Adrenal gland (tissue), 5 donors: ENCODE measurements around the gene TCERG1.

ENCODE experiments used
- CTCF ChIP-seq, 6 experiments: fragments of 450-650 bp in 4 of 6; fragments of 200-600 bp in 2 of 6; sonication (generic) in 1 of 6; IDR thresholded peaks; 1 replicate in 5 of 6; 2 replicates in 1 of 6; pipeline versions ENCODE4 v1.5.1 to v1.8.0; 2016 to 2021; ENCODE audit warnings: antibody characterized with exemption in 6 of 6, mild to moderate bottlenecking in 2 of 6, moderate library complexity in 1 of 6
- POLR2A ChIP-seq, 2 donors: fragments of 450-650 bp; IDR thresholded peaks; one replicate each; pipeline ENCODE4 v1.6.1; 2017; ENCODE audit warnings: antibody characterized with exemption in 2 of 2, mild to moderate bottlenecking in 2 of 2, moderate library complexity in 1 of 2
- donor health status: DM: no; HTN: no; CAD: no.

- TF ChIP-seq CTCF (IDR thresholded peaks at IDR 0.05) (no peak), POLR2A (IDR thresholded peaks at IDR 0.05) (no peak)
These were observed 4.3 kb downstream of the TCERG1 start for GRCh38 chr5:146451411-146451810.
